ENCODE data around the gene SCG3.

GRCh38 chr15:51724199-51724598 is 42.9 kb downstream of the SCG3 start:
- no peak for TF ChIP-seq CTCF (IDR thresholded peaks at IDR 0.05)
- TF ChIP-seq POLR2A (IDR thresholded peaks at IDR 0.05) = no peak
- TF ChIP-seq POLR2AphosphoS5 (IDR thresholded peaks at IDR 0.05) = no peak
